ENCODE measurements around the gene HUS1B. TPM values are rescaled to one million over a fixed set of nuclear protein-coding genes. Genes with fewer than 3 reads are reported as not detected.

Gene HUS1B
- total and polyA plus RNA-seq, 9 of the 15 experiments (the other 6 are each of a cell fraction or from before 2014, with no cell fraction given) = 0.16 to 1.4 (median 0.38) TPM; not detected in 1

DNA sequence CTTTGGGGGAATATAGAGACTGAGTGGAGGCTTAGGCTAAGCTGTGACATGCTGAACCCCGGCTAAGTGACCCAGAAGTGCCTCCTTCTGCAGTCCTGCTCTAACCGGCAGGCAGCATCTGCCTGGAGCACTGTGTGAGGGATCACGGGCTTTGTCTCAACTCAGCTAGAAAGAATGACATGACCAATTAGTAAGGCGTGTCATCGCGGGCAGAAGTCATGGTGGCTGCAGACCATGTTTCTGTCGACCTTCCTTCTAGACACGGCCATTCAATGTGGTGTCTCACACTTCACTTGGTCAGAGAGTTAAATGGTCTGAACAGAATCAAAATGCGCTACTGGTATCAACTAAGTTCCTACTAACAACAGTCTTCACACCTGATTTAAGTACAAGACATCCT, 35.0 kb downstream of the HUS1B start:
- DNase-seq (ENCODE audit: extremely low read depth in 1 of 4, low spot score in 3 of 4) = no peak
- no peak for FAIRE-seq
- Histone ChIP-seq H3K9ac (ENCODE audit: insufficient read depth in 1 of 2, low read depth in 2 of 2, low read length in 2 of 2) (no peak overlapping the region), H3K9me3 (replicated peaks; ENCODE audit: control insufficient read depth, insufficient read depth, low read depth, low read length) (no peaks in the 10 kb centered on the region), H3K36me3 (ENCODE audit: control insufficient read depth, insufficient read depth, low read length) (peaks cover 8% of the 10 kb centered on the region), H3K27me3 (ENCODE audit: control insufficient read depth in 2 of 2, insufficient read depth in 2 of 2, low read length in 2 of 2) (no peaks in the 10 kb centered on the region; a peak in 1 of 5 replicates), H3K4me2 (ENCODE audit: insufficient read depth, low read length) (no peak overlapping the region), H3K4me3 (no peak overlapping the region), H3K4me1 (replicated peaks in 1 of 2; ENCODE audit: control insufficient read depth in 2 of 2, insufficient read depth in 2 of 2, low read length in 2 of 2) (peaks cover 5 to 6% of the 10 kb centered on the region in 2 experiments; a peak in 2 of 5 replicates), H3K79me2 (ENCODE audit: control insufficient read depth, insufficient read depth, low read length) (no peaks in the 10 kb centered on the region), H2AFZ (ENCODE audit: low read depth, low read length) (no peak overlapping the region), H3K9me1 (ENCODE audit: control insufficient read depth, insufficient read depth, low read length) (no peaks in the 10 kb centered on the region), H4K20me1 (replicated peaks; ENCODE audit: control insufficient read depth, insufficient read depth, low read length) (no peaks in the 10 kb centered on the region), H3K27ac (ENCODE audit: extremely low read depth, low read depth, low read length) (no peak overlapping the region)
- TF ChIP-seq SMAD3 (CRISPR knock-in tag; conservative IDR thresholded peaks at IDR 0.05) = no peak
- TF ChIP-seq BRD4 (IDR thresholded peaks at IDR 0.05) = no peak
- TF ChIP-seq, protein P1, sequence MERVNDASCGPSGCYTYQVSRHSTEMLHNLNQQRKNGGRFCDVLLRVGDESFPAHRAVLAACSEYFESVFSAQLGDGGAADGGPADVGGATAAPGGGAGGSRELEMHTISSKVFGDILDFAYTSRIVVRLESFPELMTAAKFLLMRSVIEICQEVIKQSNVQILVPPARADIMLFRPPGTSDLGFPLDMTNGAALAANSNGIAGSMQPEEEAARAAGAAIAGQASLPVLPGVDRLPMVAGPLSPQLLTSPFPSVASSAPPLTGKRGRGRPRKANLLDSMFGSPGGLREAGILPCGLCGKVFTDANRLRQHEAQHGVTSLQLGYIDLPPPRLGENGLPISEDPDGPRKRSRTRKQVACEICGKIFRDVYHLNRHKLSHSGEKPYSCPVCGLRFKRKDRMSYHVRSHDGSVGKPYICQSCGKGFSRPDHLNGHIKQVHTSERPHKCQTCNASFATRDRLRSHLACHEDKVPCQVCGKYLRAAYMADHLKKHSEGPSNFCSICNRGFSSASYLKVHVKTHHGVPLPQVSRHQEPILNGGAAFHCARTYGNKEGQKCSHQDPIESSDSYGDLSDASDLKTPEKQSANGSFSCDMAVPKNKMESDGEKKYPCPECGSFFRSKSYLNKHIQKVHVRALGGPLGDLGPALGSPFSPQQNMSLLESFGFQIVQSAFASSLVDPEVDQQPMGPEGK (CRISPR knock-in tag; IDR thresholded peaks at IDR 0.05; ENCODE audit: borderline replicate concordance) = no peak
- TF ChIP-seq, protein P2, sequence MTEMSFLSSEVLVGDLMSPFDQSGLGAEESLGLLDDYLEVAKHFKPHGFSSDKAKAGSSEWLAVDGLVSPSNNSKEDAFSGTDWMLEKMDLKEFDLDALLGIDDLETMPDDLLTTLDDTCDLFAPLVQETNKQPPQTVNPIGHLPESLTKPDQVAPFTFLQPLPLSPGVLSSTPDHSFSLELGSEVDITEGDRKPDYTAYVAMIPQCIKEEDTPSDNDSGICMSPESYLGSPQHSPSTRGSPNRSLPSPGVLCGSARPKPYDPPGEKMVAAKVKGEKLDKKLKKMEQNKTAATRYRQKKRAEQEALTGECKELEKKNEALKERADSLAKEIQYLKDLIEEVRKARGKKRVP (CRISPR knock-in tag; IDR thresholded peaks at IDR 0.05) = no peak
- TF ChIP-seq JUN (IDR thresholded peaks at IDR 0.05; ENCODE audit: borderline replicate concordance, low read depth, low read length) = no peak
- no peak for TF ChIP-seq JUN (CRISPR knock-in tag; IDR thresholded peaks at IDR 0.05; ENCODE audit: borderline replicate concordance)
- no peak for TF ChIP-seq SETDB1 (IDR thresholded peaks at IDR 0.05; ENCODE audit: low read length)
- no peak for TF ChIP-seq SP1 (CRISPR knock-in tag; IDR thresholded peaks at IDR 0.05)
- TF ChIP-seq ZNF551 (CRISPR knock-in tag; IDR thresholded peaks at IDR 0.05) = no peak
- TF ChIP-seq, protein P3, sequence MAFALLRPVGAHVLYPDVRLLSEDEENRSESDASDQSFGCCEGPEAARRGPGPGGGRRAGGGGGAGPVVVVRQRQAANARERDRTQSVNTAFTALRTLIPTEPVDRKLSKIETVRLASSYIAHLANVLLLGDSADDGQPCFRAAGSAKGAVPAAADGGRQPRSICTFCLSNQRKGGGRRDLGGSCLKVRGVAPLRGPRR (CRISPR knock-in tag; IDR thresholded peaks at IDR 0.05) = no peak
- no peak for TF ChIP-seq RBBP5 (IDR thresholded peaks at IDR 0.05; ENCODE audit: borderline replicate concordance, insufficient read depth, low read length, poor library complexity, severe bottlenecking)
- TF ChIP-seq BRF1 (IDR thresholded peaks at IDR 0.05; ENCODE audit: borderline replicate concordance, extremely low read depth, insufficient read length) = no peak
- TF ChIP-seq, protein P4, sequence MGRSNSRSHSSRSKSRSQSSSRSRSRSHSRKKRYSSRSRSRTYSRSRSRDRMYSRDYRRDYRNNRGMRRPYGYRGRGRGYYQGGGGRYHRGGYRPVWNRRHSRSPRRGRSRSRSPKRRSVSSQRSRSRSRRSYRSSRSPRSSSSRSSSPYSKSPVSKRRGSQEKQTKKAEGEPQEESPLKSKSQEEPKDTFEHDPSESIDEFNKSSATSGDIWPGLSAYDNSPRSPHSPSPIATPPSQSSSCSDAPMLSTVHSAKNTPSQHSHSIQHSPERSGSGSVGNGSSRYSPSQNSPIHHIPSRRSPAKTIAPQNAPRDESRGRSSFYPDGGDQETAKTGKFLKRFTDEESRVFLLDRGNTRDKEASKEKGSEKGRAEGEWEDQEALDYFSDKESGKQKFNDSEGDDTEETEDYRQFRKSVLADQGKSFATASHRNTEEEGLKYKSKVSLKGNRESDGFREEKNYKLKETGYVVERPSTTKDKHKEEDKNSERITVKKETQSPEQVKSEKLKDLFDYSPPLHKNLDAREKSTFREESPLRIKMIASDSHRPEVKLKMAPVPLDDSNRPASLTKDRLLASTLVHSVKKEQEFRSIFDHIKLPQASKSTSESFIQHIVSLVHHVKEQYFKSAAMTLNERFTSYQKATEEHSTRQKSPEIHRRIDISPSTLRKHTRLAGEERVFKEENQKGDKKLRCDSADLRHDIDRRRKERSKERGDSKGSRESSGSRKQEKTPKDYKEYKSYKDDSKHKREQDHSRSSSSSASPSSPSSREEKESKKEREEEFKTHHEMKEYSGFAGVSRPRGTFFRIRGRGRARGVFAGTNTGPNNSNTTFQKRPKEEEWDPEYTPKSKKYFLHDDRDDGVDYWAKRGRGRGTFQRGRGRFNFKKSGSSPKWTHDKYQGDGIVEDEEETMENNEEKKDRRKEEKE (IDR thresholded peaks at IDR 0.05; ENCODE audit: borderline replicate concordance in 1 of 2, control insufficient read depth in 1 of 2, low read depth in 2 of 2, low read length in 1 of 2) = no peak
- TF ChIP-seq PHF8 (IDR thresholded peaks at IDR 0.05; ENCODE audit: borderline replicate concordance, low read length) = no peak
- TF ChIP-seq HDGF (IDR thresholded peaks at IDR 0.05) = no peak
- ChIA-PET CTCF (ENCODE audit: low intra/inter-chr PET ratio) (no interaction called here), POLR2A (interaction anchor here (1.0 kb wide), 1 partner anchor 15 kb away, joined by 4 read pairs; no protein-coding TSS in a partner anchor)
- no TSS peak for BruUV-seq (replicated peaks)
- intact Hi-C loops (cut with micrococcal nuclease) (no loop called here), in situ Hi-C loops (cut with MboI) (no loop called here)
- ATAC-seq = no peak
- WGBS (ENCODE audit: insufficient coverage, low coverage, missing lambda C conversion rate) = 69% methylated on average over 9 of the region's 9 CpGs
